Stimulated activated naive CD8-positive, alpha-beta T cell treated with anti-CD3 and anti-CD28 coated beads, Interleukin-15, Interleukin-2, amounts not matched to agents 100 U/mL and 50 U/mL, for 24 hours (primary cell): ENCODE measurements around the gene NOX5.

Experiments used
- ATAC-seq: fragments of 150-1000 bp; cut with Tn5 transposase; one replicate; pipeline ENCODE4 v1.10.0; 2021
- DNase-seq: peaks from one replicate; pipeline ENCODE4 v3.0.0; 2021

NOX5 gene

GRCh38 chr15:69105451-69105985, 91.0 kb downstream of the NOX5 start:
- DNase-seq: no peak
- ATAC-seq: no peak

- DNase-seq: no peak
- ATAC-seq: peak; percentile 53
Observed at GRCh38 chr15:69107025-69107620, 92.6 kb downstream of the NOX5 start.
